NCI-H146 treated with DMSO at 0.1 percent for 48 hours (cell line): ENCODE data around the gene NOX3.

Experiments
- DNase-seq: peaks from one replicate; lab custom pipeline; 2025; ENCODE audit not compliant: unreplicated experiment; lab: John Stamatoyannopoulos, UW

Gene NOX3

GRCh38 chr6:155400654-155400965 lies 55.0 kb downstream of the NOX3 start:
- peak; percentile 63 for DNase-seq

GRCh38 chr6:155399745-155400653 lies 55.6 kb downstream of the NOX3 start:
- peak; percentile 63 for DNase-seq

- no peak for DNase-seq
These were observed 56.4 kb downstream of the NOX3 start for GRCh38 chr6:155399062-155399744.

- DNase-seq: no peak
These were observed 57.0 kb downstream of the NOX3 start for GRCh38 chr6:155398701-155399061.

- no peak for DNase-seq
These were observed 57.4 kb downstream of the NOX3 start for GRCh38 chr6:155398221-155398620.

GRCh38 chr6:155397172-155397705 lies 58.4 kb downstream of the NOX3 start:
- no peak for DNase-seq

GRCh38 chr6:155396605-155397004 lies 59.0 kb downstream of the NOX3 start:
- DNase-seq: no peak

- DNase-seq: no peak
These were observed 60.3 kb downstream of the NOX3 start for GRCh38 chr6:155395339-155395738.

- DNase-seq: no peak
These were observed 66.5 kb downstream of the NOX3 start for GRCh38 chr6:155389130-155389529.

GRCh38 chr6:155388591-155388990 lies 67.0 kb downstream of the NOX3 start:
- DNase-seq: no peak

GRCh38 chr6:155387481-155387880 lies 68.2 kb downstream of the NOX3 start:
- no peak for DNase-seq

GRCh38 chr6:155384321-155384952 lies 71.2 kb downstream of the NOX3 start:
- no peak for DNase-seq

- DNase-seq: no peak
These were observed 71.7 kb downstream of the NOX3 start for GRCh38 chr6:155383913-155384312.

- no peak for DNase-seq
These were observed 73.3 kb downstream of the NOX3 start for GRCh38 chr6:155382338-155382685.

- no peak for DNase-seq
These were observed 73.8 kb downstream of the NOX3 start for GRCh38 chr6:155381673-155382337.

- no peak for DNase-seq
These were observed 74.8 kb downstream of the NOX3 start for GRCh38 chr6:155380666-155381332.

GRCh38 chr6:155378724-155379123 lies 76.9 kb downstream of the NOX3 start:
- no peak for DNase-seq

- no peak for DNase-seq
These were observed 77.4 kb downstream of the NOX3 start for GRCh38 chr6:155378276-155378675.

GRCh38 chr6:155377061-155377460 lies 78.6 kb downstream of the NOX3 start:
- no peak for DNase-seq

GRCh38 chr6:155375801-155376200 lies 79.8 kb downstream of the NOX3 start:
- no peak for DNase-seq

GRCh38 chr6:155374681-155375080 lies 81.0 kb downstream of the NOX3 start:
- no peak for DNase-seq
